Upper lobe of left lung (tissue), 4 donors: ENCODE results near the gene EEPD1.

Experiments used
- EP300 ChIP-seq, 4 donors: sonication (generic); formaldehyde crosslinking; IDR thresholded peaks; one replicate each; pipeline ENCODE4 v1.5.1; 2017; ENCODE audit warnings: antibody characterized with exemption in 4 of 4, control low read depth in 2 of 4
- POLR2A ChIP-seq, 4 donors: fragments of 450-650 bp; IDR thresholded peaks; one replicate each; pipeline ENCODE4 v1.5.1; 2016 to 2017; ENCODE audit warnings: antibody characterized with exemption in 4 of 4, mild to moderate bottlenecking in 2 of 4
- POLR2AphosphoS5 ChIP-seq, 2 donors: sonication (generic); formaldehyde crosslinking; IDR thresholded peaks; one replicate each; pipeline ENCODE4 v1.5.1; 2017; ENCODE audit warnings: antibody characterized with exemption in 2 of 2
- TF ChIP-seq, protein P1 (sequence below), 6 experiments: fragments of 450-650 bp in 4 of 6; fragments of 200-600 bp in 2 of 6; sonication (generic) in 2 of 6; IDR thresholded peaks; one replicate each; pipeline ENCODE4 v1.5.1; 2016 to 2019; ENCODE audit warnings: antibody characterized with exemption in 6 of 6

DNA sequence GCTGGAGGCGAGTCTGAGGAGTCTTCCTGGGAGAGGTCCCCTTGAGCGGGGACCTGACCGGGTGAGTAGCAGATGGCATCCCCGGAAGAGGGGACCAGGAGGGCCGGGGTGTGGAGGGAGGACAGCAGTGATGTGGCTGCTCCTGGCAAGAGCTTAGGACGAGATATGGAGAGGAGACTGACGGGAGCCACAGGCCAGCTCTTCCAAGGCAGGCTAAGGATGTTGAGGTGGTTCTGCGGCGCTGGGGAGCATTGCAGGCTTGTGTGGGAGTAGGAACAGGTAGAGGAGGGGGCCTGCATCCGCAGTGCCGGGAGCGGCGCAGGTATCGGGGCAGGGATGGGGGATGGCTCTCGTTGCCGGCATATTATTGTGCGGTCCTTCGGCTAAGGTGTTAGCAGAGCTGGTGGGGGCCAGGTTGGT lies 159.9 kb downstream of the EEPD1 start:
- TF ChIP-seq, protein P1, sequence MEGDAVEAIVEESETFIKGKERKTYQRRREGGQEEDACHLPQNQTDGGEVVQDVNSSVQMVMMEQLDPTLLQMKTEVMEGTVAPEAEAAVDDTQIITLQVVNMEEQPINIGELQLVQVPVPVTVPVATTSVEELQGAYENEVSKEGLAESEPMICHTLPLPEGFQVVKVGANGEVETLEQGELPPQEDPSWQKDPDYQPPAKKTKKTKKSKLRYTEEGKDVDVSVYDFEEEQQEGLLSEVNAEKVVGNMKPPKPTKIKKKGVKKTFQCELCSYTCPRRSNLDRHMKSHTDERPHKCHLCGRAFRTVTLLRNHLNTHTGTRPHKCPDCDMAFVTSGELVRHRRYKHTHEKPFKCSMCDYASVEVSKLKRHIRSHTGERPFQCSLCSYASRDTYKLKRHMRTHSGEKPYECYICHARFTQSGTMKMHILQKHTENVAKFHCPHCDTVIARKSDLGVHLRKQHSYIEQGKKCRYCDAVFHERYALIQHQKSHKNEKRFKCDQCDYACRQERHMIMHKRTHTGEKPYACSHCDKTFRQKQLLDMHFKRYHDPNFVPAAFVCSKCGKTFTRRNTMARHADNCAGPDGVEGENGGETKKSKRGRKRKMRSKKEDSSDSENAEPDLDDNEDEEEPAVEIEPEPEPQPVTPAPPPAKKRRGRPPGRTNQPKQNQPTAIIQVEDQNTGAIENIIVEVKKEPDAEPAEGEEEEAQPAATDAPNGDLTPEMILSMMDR (IDR thresholded peaks at IDR 0.05): no peak
- TF ChIP-seq POLR2AphosphoS5 (IDR thresholded peaks at IDR 0.05): no peak
- TF ChIP-seq POLR2A (IDR thresholded peaks at IDR 0.05): no peak
- no peak for TF ChIP-seq EP300 (IDR thresholded peaks at IDR 0.05)
